Tibial nerve (tissue), 3 donors: ENCODE results near the gene NFAM1.

Experiments used
- CTCF ChIP-seq, 5 experiments: fragments of 200-600 bp in 3 of 5; fragments of 450-650 bp in 2 of 5; sonication (generic) in 3 of 5; IDR thresholded peaks; one replicate each; pipeline ENCODE4 v1.5.1; 2016 to 2019; ENCODE audit warnings: antibody characterized with exemption in 5 of 5, mild to moderate bottlenecking in 3 of 5, moderate library complexity in 2 of 5
- POLR2A ChIP-seq, 2 donors: fragments of 450-650 bp; IDR thresholded peaks; one replicate each; pipeline ENCODE4 v1.6.1; 2017; ENCODE audit warnings: antibody characterized with exemption in 2 of 2, mild to moderate bottlenecking in 2 of 2, moderate library complexity in 2 of 2

- TF ChIP-seq POLR2A (IDR thresholded peaks at IDR 0.05) = no peak
- no peak for TF ChIP-seq CTCF (IDR thresholded peaks at IDR 0.05)
Measured at GRCh38 chr22:42430528-42431125, 1.6 kb downstream of the NFAM1 start.
